GM19193 (cell line): ENCODE data around the gene MYBPC3.

Experiments
- POLR2A ChIP-seq: IDR thresholded peaks from 4 replicates; pipeline ENCODE4 v1.6.1; 2011; ENCODE audit not compliant: insufficient read depth, insufficient read length; ENCODE audit errors: extremely low read depth

MYBPC3 gene

DNA sequence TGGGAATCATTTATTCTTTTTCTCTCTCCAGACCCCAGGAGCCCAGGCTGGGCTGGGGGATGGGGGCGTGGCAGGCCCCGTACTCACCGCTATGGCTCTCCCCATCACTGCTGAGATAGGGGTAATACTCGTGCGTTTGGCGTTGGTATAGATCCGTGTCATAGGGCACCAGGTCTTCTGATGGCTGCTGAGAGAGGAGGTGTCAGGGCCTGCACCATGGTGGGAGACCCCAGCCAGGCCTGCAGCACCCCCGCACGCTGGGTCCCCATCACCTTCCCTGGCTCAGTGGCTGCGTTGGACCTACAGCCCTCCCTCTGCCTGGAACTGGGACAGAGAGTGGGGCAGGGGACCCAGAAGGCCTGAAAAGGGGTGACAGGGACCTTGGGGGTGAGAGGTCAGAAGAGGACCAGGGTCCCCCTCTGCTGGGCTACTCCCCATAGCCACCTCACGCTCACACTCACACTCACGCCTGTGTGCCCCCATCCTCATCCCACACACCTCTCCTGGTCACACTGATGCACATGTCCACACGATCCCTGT lies 23.1 kb upstream of the MYBPC3 start:
- TF ChIP-seq POLR2A = no peak

DNA sequence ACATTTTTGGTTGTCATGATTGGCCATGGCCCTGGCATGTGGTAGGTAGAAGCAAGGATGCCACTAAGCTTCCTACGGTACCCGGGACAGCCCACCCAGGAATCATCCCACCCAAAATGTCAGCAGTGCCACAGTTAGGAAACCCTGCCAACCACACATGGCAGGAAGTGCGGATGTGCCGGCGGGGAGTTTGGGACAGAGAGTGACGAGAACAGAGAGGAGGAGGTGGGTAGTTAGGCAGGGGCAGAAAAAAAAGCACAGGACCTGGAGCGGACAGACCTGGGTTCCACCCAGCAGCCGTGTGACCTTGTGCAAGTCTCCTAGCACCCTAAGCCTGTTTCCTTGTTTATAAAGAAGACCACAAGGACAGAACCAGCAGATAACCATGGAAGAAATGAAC lies 22.5 kb upstream of the MYBPC3 start:
- TF ChIP-seq POLR2A = no peak

DNA sequence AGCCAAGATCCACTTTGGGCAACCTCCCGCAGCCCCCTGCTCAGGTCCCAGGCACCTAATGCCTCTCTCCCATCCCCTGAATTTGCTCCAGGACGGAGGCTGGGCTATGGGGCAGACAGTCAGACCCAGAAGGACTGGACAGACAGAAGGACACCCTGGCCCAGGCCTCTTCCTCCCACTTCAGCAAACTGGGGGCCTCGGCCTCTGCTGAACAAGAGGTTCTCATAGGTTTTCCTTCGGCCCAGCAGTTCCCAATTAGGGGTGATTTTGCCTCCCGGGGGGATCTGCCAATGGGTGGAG lies 22.2 kb upstream of the MYBPC3 start:
- TF ChIP-seq POLR2A = no peak

DNA sequence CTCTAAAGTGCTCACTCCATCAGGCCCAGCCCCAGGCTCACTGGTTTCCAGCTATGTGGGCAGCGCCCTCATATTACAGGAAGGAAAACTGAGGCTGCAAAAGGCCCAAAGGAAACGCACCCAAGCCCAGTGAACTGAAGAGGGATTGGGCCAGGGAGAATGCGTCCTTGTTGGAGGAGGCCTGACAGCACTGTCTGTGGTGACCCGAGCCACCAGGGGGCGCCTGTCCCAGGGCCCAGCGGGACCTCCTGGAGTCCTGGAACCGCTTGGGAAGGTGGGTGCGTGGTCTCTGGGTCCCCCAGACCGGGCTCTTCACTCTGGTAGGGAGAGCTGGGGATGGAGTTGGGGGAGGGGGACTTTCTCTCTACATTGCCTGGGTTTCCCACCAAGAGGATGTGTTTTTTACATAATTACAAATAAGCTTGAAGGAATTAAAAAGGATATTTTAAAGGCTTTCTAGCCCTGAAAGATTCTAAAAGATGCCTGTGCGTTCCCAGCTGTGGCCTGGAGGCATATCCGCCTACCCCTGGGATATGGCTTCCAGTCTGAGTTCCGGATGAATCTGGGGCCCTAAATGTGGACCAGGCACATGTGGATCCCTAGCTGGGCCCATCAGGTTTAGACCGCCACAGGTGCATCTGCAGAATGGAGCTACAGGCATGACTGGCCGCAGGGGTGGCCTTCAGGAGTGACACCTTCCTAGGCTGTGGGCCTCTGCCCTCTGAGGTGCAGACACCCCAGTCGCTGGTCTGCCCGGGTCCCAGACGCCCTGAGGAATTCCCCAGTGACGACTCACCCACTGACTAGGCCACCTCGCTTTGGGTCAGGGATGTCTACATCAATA lies 21.6 kb upstream of the MYBPC3 start:
- no peak for TF ChIP-seq POLR2A

DNA sequence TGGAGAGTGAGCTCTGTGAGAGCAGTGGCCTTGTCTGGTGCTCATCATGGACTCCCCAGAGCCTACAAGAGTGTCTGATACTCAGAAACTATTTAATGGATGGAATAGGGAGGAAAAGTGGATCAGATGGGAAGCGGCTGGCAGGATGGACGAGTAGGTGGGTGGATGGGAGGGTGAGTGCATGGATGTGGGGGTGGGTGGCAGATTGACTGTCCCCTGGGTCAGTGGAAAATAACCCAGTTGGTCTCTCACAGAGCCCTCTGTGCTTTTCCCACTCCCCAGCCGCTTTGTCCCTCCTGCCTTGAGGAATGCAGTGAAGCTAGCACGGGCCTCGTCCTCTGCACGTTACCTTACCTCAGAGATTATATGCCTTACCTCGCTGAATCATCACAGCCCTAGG lies 19.9 kb upstream of the MYBPC3 start:
- no peak for TF ChIP-seq POLR2A

DNA sequence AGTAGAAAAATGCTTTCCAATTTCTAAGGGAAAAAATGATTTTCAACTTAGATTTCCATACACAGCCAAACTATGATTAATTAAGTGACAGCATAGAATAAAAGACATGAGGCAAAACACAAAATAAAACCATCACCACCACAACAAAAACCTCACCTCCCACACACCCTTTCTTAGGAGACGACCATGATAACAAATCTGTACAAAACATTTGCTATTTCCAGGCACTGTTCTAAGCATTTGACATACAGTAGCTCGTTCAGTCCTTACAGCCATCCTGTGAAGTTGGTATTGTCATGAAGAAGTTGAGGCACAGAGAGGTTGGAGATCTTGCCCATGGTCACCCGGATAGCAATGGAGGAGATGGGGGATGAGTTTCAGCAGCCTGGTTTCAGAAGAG lies 17.2 kb upstream of the MYBPC3 start:
- no peak for TF ChIP-seq POLR2A

DNA sequence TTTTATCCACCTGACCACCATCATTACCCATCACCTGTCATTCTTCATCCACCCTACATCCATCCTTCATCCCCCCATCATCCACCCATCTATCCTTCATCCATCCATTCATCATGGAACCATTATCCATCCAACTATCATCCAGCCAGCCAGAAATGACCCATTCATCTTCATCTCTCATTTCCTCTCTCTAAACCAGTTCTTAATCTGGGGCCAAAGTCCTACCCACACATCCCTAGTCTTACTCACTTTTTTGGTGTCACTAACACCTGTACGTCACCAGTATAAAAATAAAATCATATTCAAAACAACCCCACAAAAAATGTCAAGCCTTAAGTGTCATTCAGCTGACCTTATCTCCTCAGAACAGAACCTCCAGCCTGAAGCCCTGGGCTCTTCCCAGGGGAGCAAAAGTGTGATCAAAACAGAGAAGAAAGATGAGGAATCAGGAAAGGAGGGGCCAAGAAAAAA lies 13.6 kb upstream of the MYBPC3 start:
- no peak for TF ChIP-seq POLR2A

DNA sequence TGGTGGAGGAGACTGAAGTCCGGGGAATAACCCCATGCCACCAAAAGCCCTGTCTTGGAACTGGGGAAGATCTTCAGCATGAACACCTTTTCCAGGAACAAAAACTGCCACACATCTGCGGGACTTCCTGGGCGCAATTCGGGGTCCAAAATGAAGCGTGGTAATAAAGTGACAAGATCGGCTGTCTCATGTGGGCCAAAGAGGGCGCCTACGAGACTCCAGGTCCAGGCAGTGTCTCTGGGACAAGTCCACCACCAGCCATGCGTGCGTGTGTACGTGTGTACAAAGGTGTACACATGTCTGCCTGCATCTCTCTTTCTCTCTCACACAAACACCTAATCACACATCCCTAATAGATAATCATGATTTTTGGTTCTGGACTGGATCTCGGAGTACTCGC lies 8.9 kb upstream of the MYBPC3 start:
- TF ChIP-seq POLR2A = no peak

DNA sequence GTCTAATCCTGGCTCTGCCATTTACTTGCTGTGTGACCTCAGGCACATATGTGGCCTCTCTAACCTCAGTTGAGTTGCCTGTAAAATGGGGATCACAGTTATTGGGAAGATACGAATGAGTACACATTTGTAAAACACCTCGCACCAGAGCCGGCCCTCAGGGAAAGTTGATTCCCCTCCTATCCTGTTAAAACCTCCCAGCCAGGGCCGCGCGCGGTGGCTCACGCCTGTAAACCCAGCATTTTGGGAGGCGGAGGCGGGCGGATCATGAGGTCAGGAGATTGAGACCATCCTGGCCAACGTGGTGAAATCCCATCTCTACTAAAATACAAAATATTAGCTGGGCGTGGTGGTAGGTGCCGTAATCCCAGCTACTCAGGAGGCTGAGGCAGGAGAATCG lies 7.8 kb upstream of the MYBPC3 start:
- TF ChIP-seq POLR2A = no peak

DNA sequence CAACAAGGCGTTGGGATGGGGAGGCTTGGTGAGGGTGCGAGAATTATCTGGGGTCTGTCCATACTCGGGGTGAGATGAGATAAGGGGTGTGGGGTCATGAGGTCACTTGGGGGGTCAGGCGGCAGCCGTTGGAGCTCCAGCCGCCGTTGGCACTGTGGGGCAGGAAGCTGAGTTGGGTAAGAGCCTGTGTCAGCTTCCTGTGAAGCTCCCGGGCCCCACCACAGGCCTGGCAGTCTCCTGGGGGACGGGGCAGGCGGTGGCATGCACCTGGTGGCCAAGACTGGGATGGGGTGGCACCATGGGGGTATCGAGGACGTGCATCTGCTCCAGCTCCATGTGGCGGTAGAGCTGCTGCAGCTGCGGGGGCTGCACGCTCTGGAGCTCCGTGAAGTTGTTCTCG lies 7.1 kb upstream of the MYBPC3 start:
- no peak for TF ChIP-seq POLR2A

DNA sequence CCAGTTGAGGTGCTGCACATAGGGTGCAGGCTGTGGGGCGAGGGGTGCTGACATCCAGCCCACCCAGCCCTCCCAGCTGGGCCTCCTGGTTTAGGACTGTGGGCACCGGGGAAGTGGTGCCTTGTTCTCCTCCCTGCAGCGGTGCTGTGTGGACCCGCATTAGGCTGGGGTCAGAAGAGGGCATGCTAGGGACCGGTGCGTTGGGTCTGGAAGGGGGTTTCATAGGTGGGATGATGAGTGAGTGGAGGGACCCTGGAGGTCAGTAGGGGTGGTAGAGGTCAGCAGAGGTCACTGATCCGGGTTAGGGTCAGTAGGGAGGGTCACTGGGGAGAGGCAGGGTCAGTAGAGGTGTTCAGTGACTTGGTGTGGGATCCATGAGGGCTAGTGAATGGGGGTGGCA lies 6.7 kb upstream of the MYBPC3 start:
- TF ChIP-seq POLR2A = no peak

DNA sequence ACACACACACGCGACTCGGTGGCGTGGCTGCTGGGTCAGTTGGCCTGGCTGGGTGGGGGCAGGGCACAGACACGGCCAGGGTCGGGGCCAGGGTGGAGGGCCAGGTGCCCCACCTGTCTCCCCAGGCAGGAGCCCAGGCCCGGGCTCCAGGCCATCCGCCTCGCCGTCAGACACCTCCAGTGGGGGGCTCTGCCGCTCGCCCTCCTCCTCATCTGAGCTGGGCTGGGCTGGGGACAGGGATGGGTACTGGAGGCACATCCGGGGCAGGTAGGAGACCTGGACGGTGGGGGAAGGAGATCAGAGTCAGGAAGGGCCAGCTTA lies 6.2 kb upstream of the MYBPC3 start:
- no peak for TF ChIP-seq POLR2A

DNA sequence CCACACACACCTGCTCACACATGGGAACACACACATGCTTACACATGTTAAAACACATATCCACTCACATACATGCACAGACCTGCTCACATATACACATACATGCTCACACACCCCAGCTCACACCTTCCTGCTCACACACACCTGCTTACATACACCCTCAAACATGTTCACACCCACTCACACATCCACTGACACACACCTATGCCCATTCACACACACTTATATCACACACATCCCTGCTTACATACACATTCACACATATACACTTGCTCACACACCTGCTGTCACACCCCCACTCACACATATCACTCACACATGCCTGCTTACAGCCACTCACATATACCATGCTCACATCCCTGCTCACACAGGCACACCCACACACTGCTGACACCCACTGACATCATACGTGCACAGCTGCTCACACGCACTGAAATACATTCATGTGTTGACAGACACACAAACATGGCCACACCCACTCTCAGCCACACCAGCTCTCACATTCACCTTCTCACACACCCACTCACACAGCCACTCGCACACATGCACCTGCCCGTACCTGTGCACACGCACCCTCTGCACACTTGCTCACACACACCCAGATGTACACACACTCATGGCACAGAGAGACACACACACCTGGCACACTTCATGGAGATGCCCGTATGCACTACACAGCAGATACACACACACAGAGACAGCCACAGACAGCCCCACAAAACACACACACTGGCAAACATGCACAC lies 5.7 kb upstream of the MYBPC3 start:
- no peak for TF ChIP-seq POLR2A

DNA sequence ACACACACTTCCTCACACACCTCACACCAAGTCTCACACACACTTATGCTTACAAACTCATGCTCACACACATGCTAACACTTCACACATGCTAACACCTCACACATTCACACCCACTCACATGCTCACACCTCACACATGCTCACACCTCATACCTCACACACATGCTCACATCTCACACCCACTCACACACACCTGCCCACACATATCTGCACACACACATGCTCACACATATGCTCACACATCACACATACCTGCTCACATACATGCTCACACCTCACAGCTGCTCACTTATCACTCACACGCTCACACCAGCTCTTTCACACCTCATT lies 4.5 kb upstream of the MYBPC3 start:
- TF ChIP-seq POLR2A = no peak

DNA sequence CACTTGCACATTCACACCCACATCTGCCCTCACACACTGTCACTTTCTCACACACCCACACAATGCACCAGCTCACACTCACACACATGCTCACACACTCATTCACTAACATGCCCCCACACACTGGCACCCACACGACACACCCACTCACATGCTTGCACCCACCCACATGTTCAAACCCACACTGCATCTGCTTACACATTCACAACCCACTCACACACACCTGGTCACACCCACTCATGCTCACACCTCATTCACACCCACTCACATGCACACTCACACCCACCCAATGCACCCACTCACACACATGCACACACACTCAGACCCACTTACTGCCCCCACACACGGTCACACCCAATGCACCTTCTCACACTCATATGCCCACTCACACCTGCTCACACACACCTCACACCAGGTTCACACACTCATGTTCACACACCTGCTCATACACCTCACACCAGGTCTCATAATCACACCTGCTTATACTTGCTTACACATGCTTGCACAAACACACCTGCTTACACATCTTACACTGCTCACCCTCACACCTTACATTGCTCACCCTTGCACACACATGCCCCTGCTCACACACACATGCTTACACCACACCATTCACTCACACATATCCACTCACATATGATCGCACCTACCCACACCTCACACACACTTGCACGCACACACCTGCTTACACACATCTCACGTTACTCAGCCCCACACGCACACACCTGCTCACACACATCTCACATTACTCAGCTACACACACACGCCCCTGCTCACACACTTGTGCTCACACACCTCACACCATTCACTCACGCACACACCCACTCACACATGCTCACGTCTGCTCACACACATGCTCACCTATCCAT lies 3.9 kb upstream of the MYBPC3 start:
- TF ChIP-seq POLR2A = no peak
